SK-N-MC (cell line): ENCODE measurements around the gene SPHK1.

ENCODE experiments used
- EZH2 ChIP-seq: fragments of 200-600 bp; sonication (generic); IDR thresholded peaks from one replicate; pipeline ENCODE4 v1.6.1; 2017; ENCODE audit warnings: antibody characterized with exemption
- POLR2AphosphoS5 ChIP-seq: IDR thresholded peaks from 2 replicates; pipeline ENCODE4 v1.6.1; 2012; ENCODE audit warnings: mild to moderate bottlenecking, low read depth, low read length, borderline replicate concordance

DNA sequence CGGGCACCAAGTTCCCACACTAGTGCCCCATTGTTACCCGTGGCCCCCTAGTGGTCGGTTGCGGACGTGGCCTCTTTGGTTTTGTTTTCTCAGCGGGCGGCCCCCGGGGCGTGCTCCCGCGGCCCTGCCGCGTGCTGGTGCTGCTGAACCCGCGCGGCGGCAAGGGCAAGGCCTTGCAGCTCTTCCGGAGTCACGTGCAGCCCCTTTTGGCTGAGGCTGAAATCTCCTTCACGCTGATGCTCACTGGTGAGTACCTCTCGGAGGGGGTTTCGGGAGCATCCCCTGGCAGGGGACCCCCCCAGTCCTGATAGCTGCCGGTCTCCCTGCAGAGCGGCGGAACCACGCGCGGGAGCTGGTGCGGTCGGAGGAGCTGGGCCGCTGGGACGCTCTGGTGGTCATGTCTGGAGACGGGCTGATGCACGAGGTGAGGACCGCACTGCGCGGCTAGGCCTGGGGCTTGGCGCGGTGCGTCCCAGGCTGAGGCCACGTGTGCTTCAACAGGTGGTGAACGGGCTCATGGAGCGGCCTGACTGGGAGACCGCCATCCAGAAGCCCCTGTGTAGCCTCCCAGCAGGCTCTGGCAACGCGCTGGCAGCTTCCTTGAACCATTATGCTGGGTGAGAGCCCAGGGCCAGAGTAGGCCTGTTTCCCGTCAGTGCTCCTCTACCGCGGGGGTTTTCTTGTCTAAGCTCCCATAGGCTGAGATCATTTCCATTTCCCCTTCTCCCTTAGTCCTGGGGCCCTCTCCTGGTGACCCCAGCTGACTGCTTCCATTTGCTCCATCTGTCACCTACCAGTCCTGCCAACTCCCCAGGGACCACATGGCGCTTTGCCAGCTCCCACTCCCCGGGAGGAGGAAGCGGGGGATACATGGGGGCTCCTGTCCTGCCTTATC is 1.7 kb downstream of the SPHK1 start:
- TF ChIP-seq POLR2AphosphoS5 (no peak), EZH2 (no peak)
